GM19025 (cell line): ENCODE measurements around the gene RMRP.

Experiments
- ATAC-seq: cut with Tn5 transposase; IDR thresholded peaks from one replicate; pipeline ENCODE4 v1.9.1; 2021; ENCODE audit warnings: mild to moderate bottlenecking, low read depth, moderate library complexity; ENCODE audit not compliant: unreplicated experiment

The RMRP gene

GRCh38 chr9:35667939-35668338 is 10.1 kb upstream of the RMRP start:
- ATAC-seq = no peak

- no peak for ATAC-seq
Measured at GRCh38 chr9:35666549-35666948, 8.7 kb upstream of the RMRP start.

GRCh38 chr9:35666045-35666444 is 8.2 kb upstream of the RMRP start:
- no peak for ATAC-seq

- ATAC-seq = no peak
Measured at GRCh38 chr9:35665471-35665818, 7.6 kb upstream of the RMRP start.

- peak; percentile 81 for ATAC-seq
Measured at GRCh38 chr9:35664531-35665470, 7.0 kb upstream of the RMRP start, which contains the start of gene ARHGEF39. Gene ARHGEF39, minus strand, starts transcription at chr9:35665195. Its CDS starts 26 bp downstream, at chr9:35665169.

GRCh38 chr9:35662437-35662836 is 4.6 kb upstream of the RMRP start:
- no peak for ATAC-seq

- ATAC-seq = no peak
Measured at GRCh38 chr9:35661756-35662350, 4.0 kb upstream of the RMRP start.

- no peak for ATAC-seq
Measured at GRCh38 chr9:35660966-35661415, 3.2 kb upstream of the RMRP start.

GRCh38 chr9:35659340-35659739 is 1.5 kb upstream of the RMRP start:
- no peak for ATAC-seq

- no peak for ATAC-seq
Measured at GRCh38 chr9:35658968-35659220, 1.1 kb upstream of the RMRP start.

- ATAC-seq = peak; percentile 54
Measured at GRCh38 chr9:35658137-35658967, 533 bp upstream of the RMRP start, which contains the start of gene CCDC107. Gene CCDC107, plus strand, starts transcription at chr9:35658292. Its CDS starts 88 bp downstream, at chr9:35658380.

- ATAC-seq = no peak
Measured at GRCh38 chr9:35656831-35657545, 831 bp downstream of the RMRP start.

- ATAC-seq = no peak
Measured at GRCh38 chr9:35656348-35656747, 1.5 kb downstream of the RMRP start.

GRCh38 chr9:35653611-35654010 is 4.2 kb downstream of the RMRP start:
- no peak for ATAC-seq

- no peak for ATAC-seq
Measured at GRCh38 chr9:35652829-35653209, 5.0 kb downstream of the RMRP start.

GRCh38 chr9:35651956-35652828 is 5.6 kb downstream of the RMRP start:
- ATAC-seq = no peak

- no peak for ATAC-seq
Measured at GRCh38 chr9:35650341-35651158, 7.3 kb downstream of the RMRP start, which contains the start of gene SIT1. Gene SIT1, minus strand, starts transcription at chr9:35650931. Its CDS starts 78 bp downstream, at chr9:35650853.
